RKO (cell line): ENCODE results near the gene FPR3.
"Not testable (repeated sequence)": the region's sequence is repeated elsewhere in the genome, so short reads cannot be mapped to it uniquely, and the experiment has no call there.

Experiments
- DNase-seq: peaks from one replicate; pipeline ENCODE4 v3.0.0-alpha.2; 2016; ENCODE audit warnings: low spot score

The FPR3 gene, protein sequence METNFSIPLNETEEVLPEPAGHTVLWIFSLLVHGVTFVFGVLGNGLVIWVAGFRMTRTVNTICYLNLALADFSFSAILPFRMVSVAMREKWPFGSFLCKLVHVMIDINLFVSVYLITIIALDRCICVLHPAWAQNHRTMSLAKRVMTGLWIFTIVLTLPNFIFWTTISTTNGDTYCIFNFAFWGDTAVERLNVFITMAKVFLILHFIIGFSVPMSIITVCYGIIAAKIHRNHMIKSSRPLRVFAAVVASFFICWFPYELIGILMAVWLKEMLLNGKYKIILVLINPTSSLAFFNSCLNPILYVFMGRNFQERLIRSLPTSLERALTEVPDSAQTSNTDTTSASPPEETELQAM

GRCh38 chr19:51794885-51795490, at the start of gene FPR3:
Gene FPR3, plus strand, starts transcription at chr19:51795157. Its CDS starts 28,592 bp downstream, at chr19:51823749.
- no peak for DNase-seq

DNA sequence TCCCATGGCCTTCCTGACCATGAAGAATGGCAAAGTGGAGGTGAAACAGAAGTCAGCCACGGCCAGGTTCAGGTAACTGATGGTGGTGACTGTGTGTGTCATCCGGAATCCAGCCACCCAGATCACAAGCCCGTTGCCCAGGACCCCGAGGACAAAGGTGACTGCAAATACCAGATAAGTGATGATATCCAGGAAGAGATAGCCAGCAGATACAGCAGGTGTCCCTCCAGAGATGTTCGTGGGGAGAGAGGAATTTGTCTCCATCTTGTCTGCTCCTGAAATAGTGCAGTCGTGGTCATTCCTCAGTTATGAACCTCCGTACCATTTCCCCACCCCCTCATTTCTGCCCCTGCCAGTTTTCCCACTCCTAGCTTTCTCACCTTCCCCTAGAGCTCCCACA, 48.2 kb upstream of the FPR3 start:
- no peak for DNase-seq

GRCh38 chr19:51749979-51750378, 45.0 kb upstream of the FPR3 start:
- peak; percentile 19 for DNase-seq

DNA sequence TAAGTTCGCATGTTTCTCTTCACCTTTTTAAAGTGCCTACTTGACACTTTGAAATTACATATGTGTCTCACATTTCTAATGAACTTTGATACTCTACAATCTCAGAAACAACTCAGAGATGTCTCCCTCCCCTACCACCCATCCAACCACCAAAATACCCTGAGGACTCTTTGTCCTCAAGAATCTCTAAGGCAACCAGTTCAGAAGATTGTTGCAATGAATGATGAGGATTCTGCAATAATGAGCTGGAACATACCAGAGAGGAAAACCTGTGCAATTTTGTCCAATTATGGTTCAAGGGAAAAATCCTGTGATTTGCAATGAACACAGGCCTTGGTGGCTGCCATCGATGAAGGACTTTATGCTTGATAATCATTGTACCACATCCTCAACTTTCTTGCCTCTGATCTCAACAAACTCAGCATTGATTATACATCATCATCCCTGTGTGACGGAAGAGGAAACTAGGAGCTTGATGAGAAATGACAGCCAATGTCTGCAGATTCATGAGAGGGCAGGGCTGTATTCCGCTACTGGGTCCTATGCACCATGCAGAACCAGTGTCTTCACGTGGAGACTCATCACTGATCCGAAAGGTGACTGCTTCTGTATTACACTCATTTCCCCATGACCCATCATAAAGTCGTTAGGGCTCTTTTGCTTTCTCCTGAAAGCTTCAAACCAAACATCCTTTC, 44.4 kb upstream of the FPR3 start:
- no peak for DNase-seq

DNA sequence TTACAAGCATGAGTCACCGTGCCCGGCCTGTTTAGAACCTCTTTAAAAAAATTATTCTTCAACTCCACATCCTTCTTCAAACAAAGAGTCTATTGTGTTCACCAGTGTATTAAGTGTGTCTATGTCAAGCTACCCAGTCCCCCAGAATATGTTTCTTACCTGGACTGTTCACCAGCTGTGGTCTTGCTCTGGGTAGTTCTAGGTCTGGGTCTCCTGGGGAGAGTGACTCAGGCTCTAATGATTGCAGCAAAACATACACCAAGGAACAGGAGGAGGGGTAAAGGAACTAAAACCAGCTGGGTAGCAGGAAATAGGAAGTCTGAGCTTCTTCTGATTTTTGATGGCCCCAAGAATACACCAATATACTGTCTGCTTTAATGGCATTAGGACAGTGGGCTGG, 43.3 kb upstream of the FPR3 start, which contains the start of gene FPR1:
FPR1 (minus strand) TSS at position 224 of the 400 bp plus-strand sequence. CDS start 4,884 bp downstream, outside the sequence.
- no peak for DNase-seq

- DNase-seq = no peak
Measured at GRCh38 chr19:51754109-51754508, 40.8 kb upstream of the FPR3 start.

GRCh38 chr19:51754770-51755169, 40.2 kb upstream of the FPR3 start:
- DNase-seq = no peak

- no peak for DNase-seq
Measured at GRCh38 chr19:51755571-51755970, 39.4 kb upstream of the FPR3 start.

GRCh38 chr19:51760697-51761356, 34.1 kb upstream of the FPR3 start, which contains the start of gene FPR2:
Gene FPR2, plus strand, starts transcription at chr19:51761180. Its CDS starts 7,479 bp downstream, at chr19:51768659.
- DNase-seq = no peak

DNA sequence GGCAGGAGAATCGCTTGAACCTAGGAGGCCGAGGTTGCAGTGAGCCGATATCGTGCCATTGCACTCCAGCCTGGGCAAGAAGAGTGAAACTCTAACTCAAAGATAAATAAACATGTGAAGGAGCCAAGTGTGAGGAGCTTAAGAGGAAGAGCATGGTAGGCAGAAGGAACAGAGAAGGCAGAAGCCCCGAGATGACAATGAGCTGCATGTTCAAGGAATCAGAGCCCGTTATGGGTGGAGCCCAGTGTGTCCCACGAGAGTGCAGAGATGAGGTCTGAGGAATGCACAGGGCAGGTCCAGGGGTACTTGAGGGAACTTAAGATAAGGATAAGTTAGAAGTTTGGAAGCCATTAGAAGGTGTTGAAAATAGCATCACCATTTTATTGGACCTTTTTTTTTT, 33.3 kb upstream of the FPR3 start:
- no peak for DNase-seq

- no peak for DNase-seq
Measured at GRCh38 chr19:51765086-51765485, 29.9 kb upstream of the FPR3 start.

GRCh38 chr19:51766461-51766860, 28.5 kb upstream of the FPR3 start:
- no peak for DNase-seq

GRCh38 chr19:51771376-51772130, 23.4 kb upstream of the FPR3 start:
- DNase-seq = no peak

GRCh38 chr19:51772977-51773376, 22.0 kb upstream of the FPR3 start:
- no peak for DNase-seq

- DNase-seq = not testable (repeated sequence)
Measured at GRCh38 chr19:51776561-51776960, 18.4 kb upstream of the FPR3 start.

DNA sequence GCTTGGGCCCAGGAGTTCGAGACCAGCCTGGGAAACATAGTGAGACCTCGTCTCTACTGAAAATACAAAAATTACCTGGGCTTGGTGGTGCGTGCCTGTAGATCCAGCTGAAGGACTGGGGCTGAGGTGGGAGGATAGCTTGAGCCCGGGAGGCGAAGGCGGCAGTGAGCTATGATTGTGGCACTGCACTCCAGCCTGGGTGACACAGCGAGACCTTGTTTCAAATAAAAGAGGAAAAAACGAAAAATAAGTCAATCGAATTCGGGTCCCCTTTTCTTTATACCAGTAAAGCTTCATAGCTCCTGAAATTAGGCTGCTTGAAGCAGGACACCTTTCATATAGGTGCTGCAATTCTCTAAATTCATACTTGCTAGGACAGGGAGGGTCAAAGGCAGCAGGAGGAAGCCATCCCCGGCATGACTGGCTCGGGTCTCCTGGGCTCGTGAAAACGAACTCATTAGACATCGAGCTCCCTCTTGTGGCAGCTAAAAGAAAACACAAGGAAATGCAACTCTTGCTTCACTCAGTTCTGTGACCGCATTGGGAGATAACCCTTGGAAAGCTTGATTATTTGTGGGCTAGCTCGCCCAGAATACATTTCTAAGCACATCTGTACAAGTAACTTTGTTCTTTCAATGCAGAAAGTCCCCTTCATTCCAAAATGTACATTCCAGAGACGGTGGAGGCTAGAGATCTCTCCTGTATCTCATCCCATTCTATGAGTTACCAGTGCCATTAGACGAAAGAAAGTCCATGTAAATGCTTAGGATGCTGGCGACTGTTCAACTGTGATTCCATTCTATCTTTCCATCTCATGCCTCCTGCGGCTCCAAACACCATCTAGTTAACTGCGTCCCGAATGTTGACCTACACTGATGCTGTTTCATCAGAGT, 17.1 kb upstream of the FPR3 start:
- DNase-seq = peak; percentile 87

- DNase-seq = no peak
Measured at GRCh38 chr19:51779181-51779580, 15.8 kb upstream of the FPR3 start.

GRCh38 chr19:51779703-51780102, 15.3 kb upstream of the FPR3 start:
- no peak for DNase-seq

- DNase-seq = no peak
Measured at GRCh38 chr19:51780270-51780669, 14.7 kb upstream of the FPR3 start.

DNA sequence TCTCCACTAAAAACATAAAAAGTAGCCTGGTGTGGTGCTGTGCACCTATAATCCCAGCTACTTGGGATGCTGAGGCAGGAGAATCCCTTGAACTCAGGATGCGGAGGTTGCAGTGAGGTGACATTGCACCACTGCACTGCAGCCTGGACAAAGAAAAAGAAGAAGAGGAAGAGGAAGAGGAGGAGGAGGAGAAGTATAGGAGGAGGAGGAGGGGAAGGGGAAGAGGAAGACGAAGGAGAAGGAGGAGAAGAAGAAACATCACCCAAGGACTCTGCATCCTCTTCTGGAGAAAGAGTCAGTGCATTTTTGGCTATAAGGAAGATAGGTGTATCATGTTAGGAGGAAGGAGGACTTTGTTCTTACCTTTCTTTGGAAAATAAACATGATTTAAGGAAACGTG, 13.0 kb upstream of the FPR3 start:
- no peak for DNase-seq

DNA sequence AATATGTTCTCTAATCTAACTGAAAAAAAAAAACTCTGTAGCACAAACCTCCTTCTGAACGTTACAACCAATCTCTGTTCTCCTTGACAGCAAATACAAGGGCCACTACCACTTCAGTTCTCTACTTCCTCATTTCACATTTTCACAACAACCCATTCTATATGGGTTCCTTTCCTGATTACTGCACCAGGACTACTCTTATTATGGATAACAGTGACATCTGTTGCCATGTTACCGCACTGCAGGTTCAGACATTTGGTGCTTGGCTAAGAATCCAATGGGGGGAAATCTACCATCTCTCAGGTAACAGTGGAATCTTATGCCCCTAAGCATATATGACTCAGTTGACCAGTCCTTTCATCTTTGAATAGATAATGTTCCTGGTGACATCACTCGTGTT, 11.6 kb upstream of the FPR3 start:
- DNase-seq = peak; percentile 62
